GM21737 (cell line): ENCODE measurements around the gene SLC4A7.

Experiments
- ATAC-seq: cut with Tn5 transposase; IDR thresholded peaks from one replicate; pipeline ENCODE4 v1.9.1; 2021; ENCODE audit warnings: mild to moderate bottlenecking, moderate library complexity; ENCODE audit not compliant: unreplicated experiment

SLC4A7 gene

DNA sequence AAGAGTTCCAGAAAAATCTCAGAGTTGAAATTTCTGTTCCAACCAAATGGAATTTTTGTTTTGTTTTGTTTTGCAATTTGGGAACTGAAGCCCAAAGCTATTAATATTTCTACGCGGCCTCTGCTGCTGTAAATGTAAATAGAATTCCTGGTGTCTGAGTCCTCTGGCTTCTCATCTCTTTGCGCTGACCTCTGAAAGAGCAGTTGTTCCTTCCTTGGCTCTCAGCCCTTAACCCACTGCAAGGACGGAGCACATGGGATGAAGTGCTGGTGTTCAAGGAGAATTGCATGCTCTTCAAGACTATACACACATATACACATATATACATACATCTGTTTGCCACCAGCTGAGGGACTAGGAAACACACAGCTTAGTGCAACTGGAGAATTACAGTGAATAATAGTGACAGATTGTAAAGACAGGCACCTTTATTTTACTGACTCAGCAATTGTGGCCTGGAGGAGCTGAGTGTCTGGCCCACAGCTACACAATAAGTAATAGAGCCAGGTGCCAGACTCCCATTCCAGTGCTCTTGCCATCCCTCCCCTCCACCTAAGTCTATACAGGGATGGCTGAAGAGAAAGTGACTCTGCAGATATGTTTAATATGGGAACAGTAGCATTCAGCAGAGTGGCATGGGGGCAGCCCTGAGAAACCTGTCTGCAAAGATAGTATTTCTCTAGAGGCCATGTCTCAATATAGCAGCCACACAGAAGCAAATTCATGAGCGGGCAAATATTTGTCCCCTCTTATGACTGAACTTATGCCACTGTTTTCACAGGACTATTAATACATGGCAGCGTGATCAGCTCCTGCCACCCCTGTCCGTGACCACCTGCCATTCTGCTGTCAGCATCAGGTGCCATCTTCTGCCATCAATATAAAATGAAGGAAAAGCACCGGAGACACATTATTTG lies 157.3 kb downstream of the SLC4A7 start:
- no peak for ATAC-seq

DNA sequence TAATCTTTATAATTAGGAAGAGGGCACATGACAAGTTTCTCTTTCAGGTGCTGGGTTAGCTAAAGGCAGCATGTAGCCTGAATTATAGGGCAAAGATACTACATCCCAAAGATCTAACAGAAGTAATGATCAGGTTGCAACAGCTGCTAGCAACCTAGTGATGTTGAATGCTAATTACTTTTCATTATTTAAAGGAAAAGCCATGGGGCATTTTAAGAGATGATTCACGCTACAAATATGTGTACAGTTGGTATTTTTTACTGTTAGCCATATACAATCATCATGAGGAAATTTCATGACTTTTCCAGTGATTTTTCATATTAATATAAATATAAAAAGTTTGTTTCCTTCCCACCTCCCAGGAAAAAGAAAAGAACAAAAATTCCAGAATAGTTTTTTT lies 158.0 kb downstream of the SLC4A7 start:
- no peak for ATAC-seq

DNA sequence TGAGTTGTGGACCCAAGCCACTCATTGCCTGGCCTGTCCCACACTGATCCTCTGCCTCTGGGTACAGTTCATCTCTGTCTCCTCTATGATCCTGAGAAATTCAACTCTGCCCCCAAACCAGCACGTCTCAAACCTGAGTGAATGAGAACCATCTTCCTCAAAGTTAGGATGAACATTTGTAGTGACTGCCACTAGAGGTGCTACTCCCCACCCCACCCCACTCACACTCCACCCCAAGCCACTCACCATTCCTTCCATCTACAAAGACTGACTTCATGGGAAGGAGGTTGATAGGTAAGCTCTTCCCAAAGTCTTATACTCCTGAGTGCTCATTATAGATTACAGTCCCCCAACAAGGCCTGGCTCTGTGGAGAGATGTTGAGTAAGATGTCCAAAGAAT lies 158.8 kb downstream of the SLC4A7 start:
- ATAC-seq = no peak

DNA sequence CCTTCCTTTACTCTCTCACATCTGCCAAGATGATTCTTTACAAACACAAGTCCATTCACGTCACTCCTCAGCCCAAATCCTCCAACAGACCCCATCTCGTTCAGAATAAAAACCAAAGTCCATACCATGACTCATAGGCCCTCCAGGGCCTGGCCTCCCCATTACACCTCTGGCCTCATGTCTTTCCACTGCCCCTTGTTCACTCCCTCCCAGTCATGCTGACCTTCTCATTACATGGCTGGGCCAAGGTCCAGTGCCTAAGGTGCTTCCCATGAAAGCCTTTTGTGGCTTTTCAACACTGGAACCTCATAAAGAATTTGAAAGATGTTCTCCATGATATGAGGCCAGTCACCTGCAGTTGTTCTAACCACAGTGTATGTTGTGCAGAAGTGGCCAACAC lies 159.5 kb downstream of the SLC4A7 start:
- no peak for ATAC-seq

DNA sequence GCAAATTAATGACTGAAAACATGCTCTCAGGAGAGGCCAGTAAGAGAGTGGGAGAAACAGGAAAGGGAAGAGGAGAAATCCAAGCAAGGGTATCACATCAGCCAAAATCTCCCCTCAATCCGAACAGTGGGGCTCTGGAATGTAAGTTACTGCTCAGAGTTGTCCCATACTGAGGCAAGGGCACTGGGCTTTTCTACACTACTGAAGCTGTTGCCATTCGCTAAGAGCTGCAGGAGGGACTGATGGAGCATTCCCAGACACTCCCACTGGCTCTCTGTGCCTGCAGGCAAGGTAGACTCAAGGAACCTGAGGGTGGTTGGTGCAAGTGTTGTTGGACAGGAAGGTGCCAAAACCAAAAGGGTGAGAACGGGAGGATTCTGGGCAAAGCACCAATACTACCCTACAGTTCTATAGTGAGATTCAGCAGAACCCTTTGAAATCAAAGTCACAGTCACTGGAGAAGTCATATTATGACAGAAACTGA lies 161.1 kb downstream of the SLC4A7 start:
- no peak for ATAC-seq
